Measurements from ENCODE around the gene FTSJ3.

The FTSJ3 gene

DNA sequence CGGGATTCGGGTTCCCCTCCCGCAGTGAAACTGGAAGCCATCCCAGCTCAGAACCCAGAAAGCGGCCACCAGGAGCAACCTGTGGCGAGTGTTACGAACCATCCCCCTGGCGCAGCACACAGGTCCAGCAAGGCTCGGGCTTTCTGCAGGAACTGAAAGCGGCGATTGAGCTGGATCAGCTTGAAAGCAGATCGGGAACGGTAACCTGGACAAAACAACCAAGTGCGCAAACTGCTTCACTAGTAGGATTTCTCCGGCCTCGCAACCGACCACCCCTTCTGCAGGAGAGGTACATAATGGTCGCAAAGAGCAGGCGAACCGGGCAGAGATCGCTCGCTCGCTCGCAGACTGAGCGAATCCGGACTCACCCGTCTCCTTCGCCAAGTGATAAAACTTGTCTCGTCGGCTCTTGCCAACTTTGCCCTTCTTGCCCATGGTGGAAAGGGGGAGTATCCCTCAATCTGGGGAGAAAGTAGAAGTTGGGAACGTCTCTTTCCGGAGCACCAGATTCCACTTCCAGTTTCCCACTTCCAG lies 928 bp downstream of the FTSJ3 start:
- Histone ChIP-seq H3K9me3 (ENCODE audit: control insufficient read depth, low read length) (no peaks in the 10 kb centered on the region), H3K4me3 (ENCODE audit: insufficient read depth, low read depth, low read length) (peak overlapping the region; percentile 82), H3K36me3 (ENCODE audit: control insufficient read depth, insufficient read depth, low read length) (peaks cover 56% of the 10 kb centered on the region), H3K4me1 (ENCODE audit: control insufficient read depth, insufficient read depth, low read length) (peaks cover 13% of the 10 kb centered on the region), H3K27ac (ENCODE audit: insufficient read depth, low read depth, low read length, poor library complexity, severe bottlenecking) (peak overlapping the region; percentile 85), H3K27me3 (ENCODE audit: control insufficient read depth, insufficient read depth, low read length, poor library complexity, severe bottlenecking) (no peaks in the 10 kb centered on the region)
- 2% methylated on average over 31 of the region's 31 CpGs for WGBS, 2 experiments

DNA sequence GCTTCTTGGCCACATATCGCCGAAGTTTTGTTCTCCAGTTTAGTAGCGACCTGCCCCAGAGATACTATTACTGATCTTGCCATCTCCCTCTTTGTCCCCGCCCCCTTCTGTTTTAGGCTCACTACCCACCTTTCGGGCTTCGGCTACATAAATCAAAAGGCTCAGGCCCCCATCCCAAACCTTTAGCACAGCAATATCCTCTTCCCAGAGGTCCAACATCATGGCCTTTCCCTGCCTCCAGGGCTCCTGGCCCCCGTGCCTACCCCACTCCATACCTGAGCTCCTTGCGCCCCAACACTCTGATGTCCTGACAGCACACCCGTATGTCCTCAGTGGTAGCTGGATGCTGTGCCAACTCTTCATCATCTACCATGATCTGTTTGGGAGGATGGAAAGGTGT lies 3.1 kb downstream of the FTSJ3 start:
- Histone ChIP-seq H3K27me3 (ENCODE audit: control insufficient read depth, insufficient read depth, low read length, poor library complexity, severe bottlenecking) (no peaks in the 10 kb centered on the region), H3K4me1 (ENCODE audit: control insufficient read depth, insufficient read depth, low read length) (peaks cover 13% of the 10 kb centered on the region), H3K9me3 (ENCODE audit: control insufficient read depth, low read length) (no peaks in the 10 kb centered on the region), H3K27ac (ENCODE audit: insufficient read depth, low read depth, low read length, poor library complexity, severe bottlenecking) (no peak overlapping the region), H3K4me3 (ENCODE audit: insufficient read depth, low read depth, low read length) (no peak overlapping the region), H3K36me3 (ENCODE audit: control insufficient read depth, insufficient read depth, low read length) (peaks cover 55% of the 10 kb centered on the region)
- 93 to 96% methylated on average over 9 of the region's 9 CpGs for WGBS, 2 experiments

DNA sequence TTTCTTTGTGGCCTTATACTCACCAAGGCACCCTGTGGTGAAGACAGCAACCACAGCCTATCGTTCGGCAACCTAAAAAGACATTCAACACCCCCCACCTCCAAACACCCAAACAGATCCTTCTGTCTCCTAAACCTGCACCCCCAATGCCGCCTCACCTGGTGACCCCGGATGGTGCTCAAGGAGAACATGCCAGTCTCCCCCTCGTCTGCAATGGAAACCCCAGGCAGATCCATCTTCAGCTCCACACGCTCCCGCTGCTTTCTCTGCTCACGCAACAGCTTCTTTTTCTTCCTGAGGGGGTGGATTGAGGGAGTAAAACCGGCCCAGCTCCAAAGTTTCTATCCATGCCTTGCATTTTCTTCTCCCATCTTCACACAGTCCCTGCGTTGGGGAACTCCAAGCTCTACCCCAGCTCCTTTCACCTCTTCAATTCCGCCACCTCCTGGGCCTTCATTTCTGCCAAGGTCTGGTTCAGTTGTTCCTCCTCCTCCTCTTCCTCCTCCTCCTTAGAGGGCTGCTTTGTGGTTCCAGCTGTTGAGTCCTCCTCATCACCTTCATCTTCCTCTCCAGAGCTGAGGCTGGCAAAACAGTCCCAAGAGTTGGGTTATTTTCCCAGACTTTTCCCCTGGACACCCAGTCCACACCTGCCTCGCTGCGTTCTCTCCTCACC lies 3.7 kb downstream of the FTSJ3 start:
- Histone ChIP-seq H3K4me3 (ENCODE audit: insufficient read depth, low read depth, low read length) (no peak overlapping the region), H3K27me3 (ENCODE audit: control insufficient read depth, insufficient read depth, low read length, poor library complexity, severe bottlenecking) (no peaks in the 10 kb centered on the region), H3K9me3 (ENCODE audit: control insufficient read depth, low read length) (no peaks in the 10 kb centered on the region), H3K27ac (ENCODE audit: insufficient read depth, low read depth, low read length, poor library complexity, severe bottlenecking) (no peak overlapping the region), H3K36me3 (ENCODE audit: control insufficient read depth, insufficient read depth, low read length) (peaks cover 59% of the 10 kb centered on the region), H3K4me1 (ENCODE audit: control insufficient read depth, insufficient read depth, low read length) (peaks cover 13% of the 10 kb centered on the region)
- 93 to 97% methylated on average over 13 of the region's 13 CpGs for WGBS, 2 experiments

DNA sequence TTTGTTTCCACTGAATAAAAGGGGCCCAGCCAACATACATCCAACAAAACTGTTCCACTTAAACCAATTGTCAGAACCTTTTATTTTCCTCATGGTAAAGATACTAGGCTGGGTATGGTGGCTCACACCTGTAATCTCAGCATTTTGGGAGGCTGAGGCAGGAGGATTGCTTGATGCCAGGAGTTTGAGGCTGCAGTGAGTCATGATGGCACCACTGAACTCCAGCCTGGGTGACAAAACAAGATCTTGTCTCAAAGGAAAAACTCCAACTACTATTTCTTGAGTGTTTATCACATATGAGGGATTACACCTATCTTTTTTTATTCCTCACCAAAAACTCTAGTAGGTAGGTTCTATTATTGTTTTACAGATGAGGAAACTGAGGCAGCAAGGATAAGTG lies 4.9 kb downstream of the FTSJ3 start:
- Histone ChIP-seq H3K36me3 (ENCODE audit: control insufficient read depth, insufficient read depth, low read length) (peaks cover 72% of the 10 kb centered on the region), H3K4me3 (ENCODE audit: insufficient read depth, low read depth, low read length) (no peak overlapping the region), H3K27ac (ENCODE audit: insufficient read depth, low read depth, low read length, poor library complexity, severe bottlenecking) (no peak overlapping the region), H3K9me3 (ENCODE audit: control insufficient read depth, low read length) (no peaks in the 10 kb centered on the region), H3K4me1 (ENCODE audit: control insufficient read depth, insufficient read depth, low read length) (peaks cover 6% of the 10 kb centered on the region), H3K27me3 (ENCODE audit: control insufficient read depth, insufficient read depth, low read length, poor library complexity, severe bottlenecking) (no peaks in the 10 kb centered on the region)

DNA sequence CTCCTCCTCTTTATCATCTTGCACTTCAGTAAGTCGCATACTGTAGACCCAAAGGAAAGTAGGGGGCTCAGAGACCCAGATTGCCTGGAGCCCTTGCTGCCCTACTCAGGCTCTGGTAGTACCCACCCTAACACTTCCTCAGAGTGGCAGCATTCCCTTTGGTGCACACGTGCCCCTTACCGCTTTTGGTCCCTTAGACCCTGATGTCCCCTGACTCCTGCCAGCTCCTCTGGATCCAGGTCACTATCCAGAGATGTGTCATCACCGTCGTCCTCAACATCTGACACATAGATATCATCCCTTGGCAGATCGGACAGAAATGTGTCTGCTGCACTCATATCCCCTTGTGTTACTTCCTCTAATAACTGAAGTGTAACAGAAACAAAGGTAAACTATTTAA lies 5.7 kb downstream of the FTSJ3 start:
- Histone ChIP-seq H3K4me1 (ENCODE audit: control insufficient read depth, insufficient read depth, low read length) (peaks cover 6% of the 10 kb centered on the region), H3K27ac (ENCODE audit: insufficient read depth, low read depth, low read length, poor library complexity, severe bottlenecking) (no peak overlapping the region), H3K36me3 (ENCODE audit: control insufficient read depth, insufficient read depth, low read length) (peaks cover 79% of the 10 kb centered on the region), H3K4me3 (ENCODE audit: insufficient read depth, low read depth, low read length) (no peak overlapping the region), H3K27me3 (ENCODE audit: control insufficient read depth, insufficient read depth, low read length, poor library complexity, severe bottlenecking) (no peaks in the 10 kb centered on the region), H3K9me3 (ENCODE audit: control insufficient read depth, low read length) (no peaks in the 10 kb centered on the region)
- WGBS, 2 experiments, result 94% methylated on average over 6 of the region's 6 CpGs

GRCh38 chr17:63820963-63821561 lies 6.4 kb downstream of the FTSJ3 start:
- Histone ChIP-seq H3K9me3 (ENCODE audit: control insufficient read depth, low read length) (no peaks in the 10 kb centered on the region), H3K27ac (ENCODE audit: insufficient read depth, low read depth, low read length, poor library complexity, severe bottlenecking) (no peak overlapping the region), H3K36me3 (ENCODE audit: control insufficient read depth, insufficient read depth, low read length) (peaks cover 86% of the 10 kb centered on the region), H3K27me3 (ENCODE audit: control insufficient read depth, insufficient read depth, low read length, poor library complexity, severe bottlenecking) (no peaks in the 10 kb centered on the region), H3K4me3 (ENCODE audit: insufficient read depth, low read depth, low read length) (no peak overlapping the region), H3K4me1 (ENCODE audit: control insufficient read depth, insufficient read depth, low read length) (peaks cover 4% of the 10 kb centered on the region)
- 92 to 95% methylated on average over 10 of the region's 10 CpGs for WGBS, 2 experiments

DNA sequence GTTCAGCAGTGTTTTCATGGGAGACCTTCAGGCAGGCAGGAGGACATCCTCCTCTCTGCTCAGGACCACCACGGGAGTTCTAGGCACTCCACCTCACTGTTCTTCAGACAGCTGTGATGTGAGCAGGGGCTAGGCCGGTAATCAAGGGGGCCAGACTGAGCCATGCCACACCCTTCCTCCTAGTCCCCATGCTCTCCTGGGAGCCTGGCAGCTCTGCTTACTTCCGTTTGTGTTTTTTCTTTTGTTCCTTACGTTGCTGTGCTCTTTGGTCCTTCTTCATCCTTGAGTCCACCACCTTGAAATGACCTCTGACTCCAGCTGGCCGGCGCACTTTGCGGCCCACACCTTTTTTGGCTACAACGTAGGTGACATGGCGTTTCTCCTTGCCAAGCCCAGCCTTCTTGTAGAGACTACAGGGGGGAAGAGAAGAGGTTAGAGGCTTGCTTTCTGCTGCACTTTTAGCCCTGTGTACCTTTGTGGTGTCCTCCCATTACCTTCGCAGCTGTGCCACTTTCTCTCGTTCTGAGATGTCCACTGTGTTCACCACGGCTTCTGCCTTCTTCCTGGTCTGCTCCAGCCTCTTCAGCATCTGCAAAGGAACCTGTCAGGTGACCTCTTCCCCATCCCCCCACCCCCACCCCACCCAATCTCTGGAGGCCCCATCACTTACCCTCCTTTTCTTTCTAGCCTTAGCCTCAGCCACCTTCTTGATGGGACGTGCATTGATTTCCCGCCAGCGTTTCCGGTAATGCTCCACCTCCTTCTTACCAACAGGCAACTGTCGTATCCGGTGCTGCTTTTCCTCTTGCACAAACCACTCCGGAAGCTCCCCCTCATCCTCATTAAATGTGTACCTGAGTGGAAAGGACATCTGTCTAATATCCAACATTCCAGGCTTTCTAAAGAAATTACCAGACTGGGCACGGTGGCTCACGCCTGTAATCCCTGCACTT lies 7.6 kb downstream of the FTSJ3 start:
- H3K4me3 ChIP-seq (ENCODE audit: insufficient read depth, low read depth, low read length), result no peak overlapping the region
- no peaks in the 10 kb centered on the region for H3K9me3 ChIP-seq (ENCODE audit: control insufficient read depth, low read length)
- H3K36me3 ChIP-seq (ENCODE audit: control insufficient read depth, insufficient read depth, low read length), result peaks cover 87% of the 10 kb centered on the region
- H3K27ac ChIP-seq (ENCODE audit: insufficient read depth, low read depth, low read length, poor library complexity, severe bottlenecking), result no peak overlapping the region
- no peaks in the 10 kb centered on the region for H3K4me1 ChIP-seq (ENCODE audit: control insufficient read depth, insufficient read depth, low read length)
- H3K27me3 ChIP-seq (ENCODE audit: control insufficient read depth, insufficient read depth, low read length, poor library complexity, severe bottlenecking), result no peaks in the 10 kb centered on the region
- 92 to 93% methylated on average over 21 of the region's 21 CpGs for WGBS, 2 experiments

- peaks cover 87% of the 10 kb centered on the region for H3K36me3 ChIP-seq (ENCODE audit: control insufficient read depth, insufficient read depth, low read length)
- H3K9me3 ChIP-seq (ENCODE audit: control insufficient read depth, low read length), result no peaks in the 10 kb centered on the region
- no peak overlapping the region for H3K4me3 ChIP-seq (ENCODE audit: insufficient read depth, low read depth, low read length)
- no peaks in the 10 kb centered on the region for H3K4me1 ChIP-seq (ENCODE audit: control insufficient read depth, insufficient read depth, low read length)
- 96 to 98% methylated on average over 6 of the region's 6 CpGs for WGBS, 2 experiments
- no peaks in the 10 kb centered on the region for H3K27me3 ChIP-seq (ENCODE audit: control insufficient read depth, insufficient read depth, low read length, poor library complexity, severe bottlenecking)
- no peak overlapping the region for H3K27ac ChIP-seq (ENCODE audit: insufficient read depth, low read depth, low read length, poor library complexity, severe bottlenecking)
Observed at GRCh38 chr17:63819131-63819530, 8.3 kb downstream of the FTSJ3 start.

DNA sequence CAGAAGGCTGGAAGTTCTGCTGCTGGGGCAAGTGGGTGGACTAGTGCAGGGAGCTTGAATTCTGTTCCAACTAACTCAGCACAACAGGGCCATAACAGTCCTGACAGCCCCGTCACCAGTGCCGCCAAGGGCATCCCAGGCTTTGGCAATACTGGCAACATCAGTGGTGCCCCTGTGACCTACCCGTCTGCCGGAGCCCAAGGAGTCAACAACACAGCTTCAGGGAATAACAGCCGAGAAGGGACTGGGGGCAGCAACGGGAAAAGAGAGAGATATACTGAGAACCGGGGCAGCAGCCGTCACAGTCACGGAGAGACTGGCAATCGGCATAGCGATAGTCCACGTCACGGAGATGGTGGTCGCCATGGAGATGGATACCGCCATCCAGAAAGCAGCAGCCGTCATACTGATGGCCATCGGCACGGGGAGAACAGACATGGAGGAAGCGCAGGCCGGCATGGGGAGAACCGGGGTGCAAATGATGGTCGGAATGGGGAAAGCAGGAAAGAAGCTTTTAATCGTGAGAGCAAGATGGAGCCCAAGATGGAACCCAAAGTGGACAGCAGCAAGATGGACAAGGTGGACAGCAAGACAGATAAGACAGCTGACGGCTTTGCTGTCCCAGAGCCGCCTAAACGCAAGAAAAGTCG lies 9.6 kb downstream of the FTSJ3 start:
- H3K27ac ChIP-seq (ENCODE audit: insufficient read depth, low read depth, low read length, poor library complexity, severe bottlenecking), result no peak overlapping the region
- H3K9me3 ChIP-seq (ENCODE audit: control insufficient read depth, low read length), result no peaks in the 10 kb centered on the region
- H3K4me1 ChIP-seq (ENCODE audit: control insufficient read depth, insufficient read depth, low read length), result no peaks in the 10 kb centered on the region
- 95 to 96% methylated on average over 27 of the region's 27 CpGs for WGBS, 2 experiments
- peaks cover 85% of the 10 kb centered on the region for H3K36me3 ChIP-seq (ENCODE audit: control insufficient read depth, insufficient read depth, low read length)
- no peaks in the 10 kb centered on the region for H3K27me3 ChIP-seq (ENCODE audit: control insufficient read depth, insufficient read depth, low read length, poor library complexity, severe bottlenecking)
- H3K4me3 ChIP-seq (ENCODE audit: insufficient read depth, low read depth, low read length), result no peak overlapping the region

All from ectodermal cell (in vitro differentiated cells).